HG02870 (cell line): ENCODE measurements around the gene FBRSL1.

Source experiments
- ATAC-seq: cut with Tn5 transposase; IDR thresholded peaks from one replicate; pipeline ENCODE4 v1.9.1; 2021; ENCODE audit warnings: mild to moderate bottlenecking, moderate library complexity; ENCODE audit not compliant: unreplicated experiment

FBRSL1 gene

GRCh38 chr12:132554845-132555630 is 65.1 kb downstream of the FBRSL1 start:
- no peak for ATAC-seq

GRCh38 chr12:132555686-132556085 is 65.7 kb downstream of the FBRSL1 start:
- no peak for ATAC-seq

GRCh38 chr12:132556216-132556615 is 66.3 kb downstream of the FBRSL1 start:
- ATAC-seq: no peak

GRCh38 chr12:132556801-132557200 is 66.8 kb downstream of the FBRSL1 start:
- ATAC-seq: no peak

GRCh38 chr12:132557291-132558015 is 67.5 kb downstream of the FBRSL1 start:
- ATAC-seq: no peak

- no peak for ATAC-seq
These were observed 68.3 kb downstream of the FBRSL1 start for GRCh38 chr12:132558042-132558856.

- ATAC-seq: no peak
These were observed 69.1 kb downstream of the FBRSL1 start for GRCh38 chr12:132558861-132559623.

- ATAC-seq: no peak
These were observed 69.9 kb downstream of the FBRSL1 start for GRCh38 chr12:132559652-132560363.

GRCh38 chr12:132560364-132560613 is 70.3 kb downstream of the FBRSL1 start:
- ATAC-seq: no peak

GRCh38 chr12:132560614-132561426 is 70.9 kb downstream of the FBRSL1 start:
- ATAC-seq: no peak
